Ramos (cell line): ENCODE data around the gene RADIL.

Experiments
- in situ Hi-C: fragments of 300-500 bp; cut with MboI; formaldehyde crosslinking; loops from one replicate; pipeline ENCODE4 v1.14.3; 2022; ENCODE audit warnings: low sequenced_read_pairs; ENCODE audit not compliant: unreplicated experiment

RADIL gene

DNA sequence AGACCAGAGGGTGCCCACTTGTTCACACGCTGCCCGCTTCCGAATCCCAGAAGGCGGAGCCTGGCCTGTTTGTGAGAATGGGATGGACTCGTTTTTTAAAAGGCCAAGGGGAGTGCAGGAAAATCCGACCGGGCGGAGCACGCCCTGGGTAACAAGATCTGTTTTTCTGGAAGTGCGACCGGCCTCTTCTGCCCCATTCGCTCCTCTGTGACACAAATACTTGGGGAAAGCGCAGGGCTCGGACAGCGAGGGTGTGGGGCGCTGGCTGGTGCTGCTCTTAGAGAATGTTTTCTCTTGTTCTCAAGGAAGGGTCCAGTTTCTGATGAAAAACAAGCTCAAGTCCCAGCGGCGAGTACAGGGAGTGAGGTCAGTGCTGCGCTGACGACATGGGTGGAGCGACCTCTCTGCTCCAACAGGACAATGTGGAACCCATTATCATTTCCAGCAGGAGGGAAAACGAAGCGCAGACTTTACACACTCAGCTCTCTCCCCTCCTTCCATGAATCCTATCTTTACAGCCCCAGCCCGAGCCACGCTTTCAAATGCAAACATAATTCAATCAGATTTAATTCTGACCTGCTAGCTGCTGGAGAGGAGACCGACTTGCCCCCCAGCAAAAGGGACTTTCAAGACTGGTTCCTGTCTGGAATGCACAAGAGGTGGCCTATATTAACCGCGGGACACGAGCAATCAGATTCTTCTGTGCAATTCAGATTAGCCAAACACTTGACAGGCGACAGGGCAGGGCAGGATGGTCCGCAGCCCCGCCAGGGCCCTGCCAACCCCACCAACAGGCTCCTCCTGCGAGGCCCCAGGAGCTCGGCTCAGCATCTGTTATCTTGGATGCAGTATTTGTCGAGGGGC, 1.1 kb downstream of the RADIL start:
- in situ Hi-C loops: no loop called here

DNA sequence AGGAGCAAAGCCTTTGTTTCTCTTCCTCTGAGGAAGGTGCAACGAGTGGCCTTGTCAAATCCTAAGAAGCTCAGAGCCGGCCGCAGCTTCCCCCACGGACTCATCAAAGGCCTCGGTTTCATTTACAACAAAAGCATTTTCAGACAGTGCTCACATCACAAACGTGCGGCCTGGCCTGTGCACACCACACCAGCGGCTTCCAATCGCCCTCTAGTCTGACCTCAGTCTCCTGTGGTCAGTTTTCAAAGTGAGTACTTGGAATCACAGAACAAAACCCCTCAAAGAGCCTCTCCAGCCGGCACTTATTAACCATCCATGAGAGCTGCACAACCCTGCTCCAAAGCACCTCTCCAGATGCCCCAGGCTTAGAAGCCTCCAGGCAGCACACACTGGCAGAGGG, 3.3 kb downstream of the RADIL start:
- in situ Hi-C loops: no loop called here

DNA sequence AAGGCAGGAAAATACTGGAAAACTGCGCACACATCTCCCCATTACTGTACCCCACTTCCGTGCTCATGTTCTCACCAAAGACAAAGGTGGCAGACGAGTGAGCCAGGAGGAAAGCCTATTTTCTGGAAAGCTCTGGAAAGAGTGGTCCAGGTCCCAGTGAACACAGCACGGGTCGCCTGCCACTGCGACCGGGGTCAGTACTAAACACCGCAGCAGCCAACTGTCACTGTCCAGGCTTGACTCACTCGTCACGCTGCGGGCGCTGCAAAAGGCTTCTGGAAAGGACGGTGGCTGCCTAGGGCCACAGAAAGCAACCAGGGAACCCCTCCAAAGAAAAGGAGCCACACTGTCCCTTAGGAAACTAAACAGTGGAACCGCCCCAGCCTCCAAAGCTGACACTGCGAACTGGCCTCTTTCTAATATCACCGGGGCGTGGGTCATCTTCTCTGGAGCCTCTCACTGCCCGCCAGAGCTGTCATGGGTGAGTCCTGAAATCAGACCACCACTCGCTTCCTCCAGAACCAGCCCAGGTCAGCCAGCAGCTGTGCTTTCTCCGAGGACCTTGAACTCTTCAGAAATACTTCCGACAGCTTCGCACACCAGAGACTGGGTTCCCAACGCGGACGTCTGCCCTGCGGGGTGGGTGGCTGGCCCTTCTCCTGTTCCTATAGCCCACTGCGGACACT, 4.0 kb downstream of the RADIL start:
- in situ Hi-C loops: no loop called here

DNA sequence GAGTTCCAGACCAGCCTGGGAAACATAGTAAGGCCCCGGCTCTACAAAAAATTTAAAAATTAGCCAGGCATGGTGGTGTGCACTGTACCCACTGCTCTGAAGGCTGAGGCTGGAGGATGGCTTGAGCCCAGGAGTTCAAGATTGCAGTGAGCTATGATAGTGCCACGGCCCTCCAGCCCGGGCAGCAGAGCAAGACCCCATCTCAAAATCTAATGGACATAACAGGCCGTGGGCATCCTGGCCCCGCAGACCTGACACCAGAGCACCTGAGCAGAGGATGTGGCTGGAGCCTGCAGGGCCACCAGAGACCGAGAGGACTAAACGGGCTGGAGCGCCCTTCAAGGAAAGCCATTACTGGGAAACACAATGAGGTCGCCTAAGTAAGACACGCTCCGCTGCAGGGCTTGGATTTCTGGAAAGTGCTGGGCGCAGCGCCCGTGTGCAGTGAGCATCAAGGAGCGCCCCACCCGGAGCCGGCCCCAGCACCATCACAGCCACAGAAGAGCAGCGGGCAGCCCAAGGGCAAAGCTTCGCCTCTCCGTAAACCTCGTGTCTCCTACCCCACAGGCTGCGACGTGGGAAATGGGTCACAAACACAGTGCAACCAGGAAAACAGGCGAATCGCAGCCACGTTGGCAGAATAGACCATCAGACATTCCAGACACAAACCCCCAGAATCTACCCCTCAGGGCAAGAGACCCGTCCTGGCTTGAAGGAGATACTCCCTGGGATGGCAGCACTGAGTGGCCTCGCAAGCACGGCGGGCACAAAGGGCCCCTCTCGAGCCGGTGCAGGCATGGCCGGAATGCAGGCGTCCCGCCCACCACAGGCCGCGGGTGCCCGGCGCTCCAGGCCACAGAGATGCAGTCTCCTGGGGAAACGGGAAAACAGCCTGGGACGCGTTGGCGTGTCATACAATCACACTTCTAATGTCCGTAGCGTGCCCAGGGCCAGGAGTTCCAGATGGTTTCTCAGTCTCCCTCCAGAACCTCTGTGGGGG, 4.9 kb downstream of the RADIL start:
- in situ Hi-C loops: no loop called here

DNA sequence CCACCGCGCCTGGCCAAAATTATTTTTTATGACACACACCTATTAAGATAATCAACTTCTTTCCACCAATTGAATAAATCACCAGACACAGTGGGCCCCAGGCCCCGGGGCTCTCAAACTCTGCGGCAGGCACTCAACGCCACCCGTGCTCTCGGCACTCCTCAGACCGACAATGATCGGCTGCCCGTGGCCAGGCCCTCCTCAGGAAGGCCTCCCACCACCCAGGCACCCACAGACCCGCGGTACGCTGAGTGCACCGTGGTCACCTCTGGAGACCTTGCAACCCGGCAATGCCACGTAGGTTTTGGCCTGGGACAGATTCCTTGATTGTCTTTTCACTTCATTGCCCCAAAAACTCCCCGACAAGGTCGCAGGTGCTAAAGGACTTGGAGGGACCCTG, 6.9 kb downstream of the RADIL start:
- in situ Hi-C loops: no loop called here

DNA sequence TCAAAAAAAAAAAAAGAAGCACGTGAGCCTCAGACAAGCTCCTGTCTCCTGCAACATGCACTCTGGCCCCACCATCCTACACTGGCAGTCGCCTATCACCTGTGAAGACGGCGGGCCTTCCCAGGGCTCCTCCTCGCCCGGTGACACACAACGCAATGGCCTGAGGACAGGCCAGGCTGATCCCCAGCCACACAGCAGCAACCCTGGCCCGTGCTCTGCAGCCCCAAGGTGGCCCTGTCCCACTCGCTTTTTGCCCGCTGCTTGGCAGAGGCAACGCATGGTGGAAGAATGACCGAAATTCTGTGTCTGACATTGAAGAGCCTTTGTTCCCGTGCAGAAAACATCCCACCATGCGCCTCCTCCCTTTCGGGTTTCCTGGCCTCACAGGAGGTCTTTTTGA, 8.1 kb downstream of the RADIL start:
- in situ Hi-C loops: no loop called here

DNA sequence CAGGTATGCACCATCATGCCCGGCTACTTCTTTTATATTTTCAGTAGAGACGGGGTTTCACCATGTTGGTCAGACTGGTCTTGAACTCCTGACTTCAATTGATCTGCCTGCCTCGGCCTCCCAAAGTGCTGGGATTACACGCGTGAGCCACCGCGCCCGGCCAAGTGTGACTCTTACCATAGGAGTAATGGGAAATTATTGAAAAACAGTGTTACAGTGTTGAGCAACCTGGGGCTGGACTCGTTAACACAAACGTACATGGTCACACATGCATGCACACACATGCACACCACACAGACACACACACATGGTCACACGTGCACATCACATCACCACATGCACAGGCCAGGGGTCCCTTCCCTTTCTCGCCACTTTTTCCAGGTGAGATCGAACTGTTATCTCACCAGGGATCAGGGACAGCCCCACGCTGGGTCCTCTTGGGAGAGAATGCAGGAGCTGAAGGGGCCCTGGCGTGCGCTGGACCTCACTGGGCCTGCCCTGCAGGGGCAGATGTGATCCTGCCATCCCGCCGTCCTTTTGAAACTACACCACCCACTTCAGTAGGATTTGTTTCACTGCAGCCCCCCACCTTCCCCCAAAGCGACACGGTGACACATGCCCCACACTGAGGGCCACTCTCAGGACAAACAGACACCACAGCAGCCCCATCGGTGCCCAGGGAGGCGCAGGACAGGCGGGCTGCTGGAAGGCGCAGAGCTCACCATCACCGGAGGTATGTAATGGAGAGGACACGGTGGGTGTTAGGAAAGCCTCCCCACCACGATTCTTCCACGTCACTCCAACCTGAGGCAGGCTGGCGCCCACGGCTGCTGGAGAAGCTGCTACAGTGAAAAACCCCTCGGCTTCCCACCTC, 10.2 kb downstream of the RADIL start:
- in situ Hi-C loops: no loop called here

DNA sequence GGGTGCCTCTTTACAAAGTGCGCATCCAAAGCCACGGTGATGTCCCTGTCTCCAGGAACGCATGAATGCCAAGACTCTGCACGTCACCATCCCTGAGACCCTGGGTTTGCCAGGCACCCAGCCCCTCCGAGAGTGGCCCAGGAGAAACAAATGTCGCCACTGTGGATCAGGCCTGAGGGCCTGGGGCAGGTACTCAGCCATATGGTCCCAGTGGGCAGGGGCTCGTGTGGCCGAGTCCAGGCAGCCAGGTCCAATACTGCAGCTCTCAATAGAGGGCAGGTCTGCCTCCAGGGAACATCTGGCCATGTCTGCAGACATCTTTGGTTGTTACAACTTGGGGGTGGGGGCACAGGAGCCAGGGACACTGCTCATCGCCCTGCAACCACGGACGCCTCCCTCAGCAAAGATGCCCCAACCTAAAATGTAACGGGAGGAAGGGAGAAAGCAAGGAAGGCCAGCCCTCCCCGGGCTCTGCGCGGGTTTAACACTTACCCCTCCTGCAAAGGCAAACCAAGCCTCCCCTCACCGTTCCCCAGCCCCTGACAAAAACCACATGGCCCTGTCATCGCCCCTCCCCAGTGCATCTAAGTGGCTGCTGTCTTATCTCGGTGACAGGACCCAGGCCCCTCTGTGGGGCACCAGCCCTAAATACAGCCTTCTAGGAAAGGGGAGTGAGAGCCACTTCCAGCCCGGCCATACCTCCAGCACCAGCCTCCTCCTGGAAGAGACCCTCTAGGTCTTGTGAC, 11.4 kb downstream of the RADIL start:
- in situ Hi-C loops: no loop called here

DNA sequence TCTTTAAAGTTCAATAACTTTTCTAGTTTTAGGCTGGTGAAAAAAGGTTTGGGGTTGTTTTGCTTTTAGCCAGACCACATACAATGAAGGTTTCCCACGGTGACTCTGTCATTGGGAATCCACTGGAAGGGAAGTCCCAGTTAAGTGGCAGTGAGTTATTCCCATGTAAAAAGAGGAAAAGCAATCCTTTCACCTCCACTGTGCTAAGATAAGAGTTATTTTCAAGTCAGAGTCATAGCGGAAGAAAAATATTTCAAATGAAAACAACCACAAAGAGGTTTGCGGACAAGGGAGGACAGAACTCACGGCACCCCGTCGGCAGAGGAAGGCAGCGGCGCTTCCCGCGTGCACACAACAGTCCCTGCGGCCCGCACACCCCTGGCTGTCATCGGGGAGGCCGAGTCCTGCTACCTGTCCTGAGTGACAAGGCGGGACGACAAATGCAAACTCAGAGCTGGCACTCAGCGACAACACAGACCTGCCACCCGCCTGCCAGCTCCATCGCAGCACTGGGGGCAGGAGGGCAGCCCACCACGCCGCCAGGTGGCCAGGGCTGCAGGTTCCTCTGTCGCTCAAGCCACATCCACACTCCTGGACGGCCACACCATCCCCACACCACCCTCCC, 12.3 kb downstream of the RADIL start:
- in situ Hi-C loops: no loop called here

DNA sequence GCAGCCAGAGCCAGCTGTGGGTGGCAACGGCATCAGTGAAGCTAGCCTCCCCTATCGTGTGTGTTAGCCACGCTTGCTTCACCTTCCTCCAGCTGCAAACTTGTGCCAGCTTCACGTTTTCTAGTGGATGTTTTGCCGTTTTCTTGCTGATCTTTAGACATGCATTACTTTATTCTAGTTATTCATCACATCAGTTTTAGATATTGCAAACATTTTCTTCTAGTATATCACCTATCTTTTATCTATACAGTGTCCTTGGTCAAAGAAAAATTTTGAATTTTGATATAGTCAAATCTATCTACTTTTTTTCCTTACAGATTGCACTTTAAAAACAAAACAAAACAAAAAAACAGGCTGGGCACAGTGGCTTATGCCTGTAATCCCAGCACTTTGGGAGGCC, 15.0 kb downstream of the RADIL start:
- in situ Hi-C loops: no loop called here

DNA sequence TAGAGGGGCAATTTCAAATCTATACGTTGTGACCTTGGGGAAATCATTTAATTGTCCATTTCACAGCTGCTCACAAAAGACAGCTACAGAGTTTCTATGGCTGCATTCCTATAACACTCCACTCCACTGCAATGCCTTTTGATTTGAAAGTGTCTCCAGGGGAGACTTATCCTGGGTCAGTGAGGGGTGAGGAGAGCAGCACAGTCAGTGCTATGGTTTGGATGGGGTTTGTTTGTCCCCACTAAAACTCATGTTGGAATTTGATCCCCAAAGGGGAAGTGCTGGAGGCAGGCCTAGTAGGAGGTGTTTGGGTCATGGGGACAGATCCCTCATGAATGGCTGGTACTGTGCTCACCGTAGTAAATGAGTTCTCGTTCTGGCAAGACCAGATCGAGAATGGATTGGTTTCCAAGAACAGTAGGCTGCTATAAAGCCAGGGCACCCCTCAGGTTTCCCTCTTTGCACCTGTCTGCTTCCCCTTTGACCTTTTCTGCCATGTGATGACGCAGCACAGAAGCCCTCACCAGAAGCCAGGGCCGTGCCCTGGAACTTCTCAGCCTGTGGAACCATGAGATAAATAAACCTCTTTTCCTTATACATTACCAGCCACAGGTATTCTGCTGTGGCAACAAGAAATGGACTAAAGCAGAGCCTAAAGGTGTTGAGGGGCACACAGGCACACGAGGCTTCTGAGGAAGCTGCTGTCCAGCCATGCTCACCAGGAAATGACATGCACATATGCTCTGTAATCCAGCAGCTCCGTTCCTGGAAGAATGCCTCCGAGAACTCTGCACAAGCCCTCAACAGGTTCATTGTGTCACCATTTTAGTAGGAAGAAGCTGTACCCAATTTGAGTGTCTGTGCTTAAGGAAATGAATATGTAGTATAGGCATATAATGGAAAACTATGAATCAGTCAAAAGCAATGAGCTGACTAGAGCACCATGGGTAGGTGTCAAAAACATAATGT, 16.7 kb downstream of the RADIL start:
- in situ Hi-C loops: no loop called here

DNA sequence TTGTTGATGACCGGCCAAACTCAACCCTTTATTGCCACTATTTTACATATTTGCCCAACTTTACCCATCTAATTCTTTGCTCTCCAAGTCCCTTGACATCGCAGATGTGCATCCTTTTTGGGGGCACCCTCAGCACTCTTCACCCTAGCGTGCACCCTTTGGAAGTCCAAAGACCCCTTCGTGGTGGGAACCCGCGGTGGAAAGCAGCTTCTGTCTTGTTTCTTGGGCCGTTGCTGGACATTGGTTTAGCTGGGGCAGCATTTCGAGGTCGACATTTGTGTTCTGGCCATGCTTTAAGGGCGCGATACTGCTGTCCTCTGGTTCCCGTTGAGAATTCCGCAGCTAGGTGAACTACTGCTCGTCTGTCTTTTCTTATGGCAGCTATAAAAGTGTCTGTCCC, 21.4 kb downstream of the RADIL start:
- in situ Hi-C loops: no loop called here

DNA sequence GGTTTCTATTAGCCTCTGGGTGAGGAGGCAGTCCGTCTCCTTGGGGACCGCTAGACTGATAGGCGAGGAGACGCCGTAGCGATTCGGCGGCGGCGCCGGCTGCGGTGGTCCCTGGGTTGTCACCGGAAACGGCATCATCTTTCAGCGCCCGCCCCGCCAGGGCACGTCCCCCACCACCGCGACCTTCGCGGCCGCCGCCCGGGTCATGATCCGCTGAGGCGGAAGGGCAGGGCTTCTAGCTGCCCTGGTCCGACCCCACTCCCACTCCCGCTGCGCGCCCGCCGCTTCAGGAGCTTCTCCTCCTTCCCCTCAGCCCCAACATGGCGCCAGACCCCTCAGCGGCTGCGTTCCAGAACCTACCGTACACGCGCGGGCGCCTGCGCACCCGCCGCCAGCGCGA, 21.8 kb downstream of the RADIL start, which contains the start of gene PAPOLB:
TSS of gene PAPOLB (minus strand) at position 358 of the 400 bp plus-strand sequence. CDS start at position 138, 220 bp downstream.
- in situ Hi-C loops: no loop called here

DNA sequence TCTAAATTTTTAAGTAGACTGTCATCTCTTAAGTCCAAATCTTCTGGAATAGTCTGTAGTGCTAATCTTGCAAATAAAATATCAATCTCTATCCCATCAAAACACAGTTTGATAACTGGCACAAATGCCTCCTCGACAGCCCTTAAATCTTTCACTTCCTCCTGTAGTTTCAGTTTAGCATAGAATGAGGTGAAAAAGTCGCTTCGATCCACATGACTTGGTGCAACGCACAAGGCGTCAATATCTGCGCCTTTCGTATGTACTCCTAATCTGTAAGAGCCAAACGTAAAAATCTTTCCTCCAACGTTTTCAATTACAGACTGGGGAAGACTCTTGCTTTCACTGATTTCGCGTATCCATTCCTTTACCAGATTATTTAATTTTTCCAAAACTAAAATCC, 22.3 kb downstream of the RADIL start:
- in situ Hi-C loops: no loop called here

DNA sequence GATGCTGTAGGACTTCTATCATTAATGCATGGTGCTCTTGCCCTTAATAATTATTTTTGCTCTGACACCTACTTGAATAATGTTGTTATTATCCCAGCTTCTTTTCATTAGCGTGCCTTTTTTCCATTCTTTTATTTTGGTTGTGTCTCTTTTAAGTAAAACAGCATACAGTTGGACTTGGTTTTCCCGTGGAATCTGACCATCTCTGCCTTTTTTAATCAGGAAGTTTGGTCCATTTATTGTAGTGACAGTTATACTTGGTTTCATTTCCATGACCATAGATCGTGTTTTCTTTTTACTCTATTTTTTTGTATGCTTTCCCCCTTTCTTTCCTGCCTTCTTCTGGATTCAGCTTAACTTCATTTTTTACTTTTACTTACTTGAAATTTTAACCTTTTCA, 26.3 kb downstream of the RADIL start:
- in situ Hi-C loops: no loop called here

DNA sequence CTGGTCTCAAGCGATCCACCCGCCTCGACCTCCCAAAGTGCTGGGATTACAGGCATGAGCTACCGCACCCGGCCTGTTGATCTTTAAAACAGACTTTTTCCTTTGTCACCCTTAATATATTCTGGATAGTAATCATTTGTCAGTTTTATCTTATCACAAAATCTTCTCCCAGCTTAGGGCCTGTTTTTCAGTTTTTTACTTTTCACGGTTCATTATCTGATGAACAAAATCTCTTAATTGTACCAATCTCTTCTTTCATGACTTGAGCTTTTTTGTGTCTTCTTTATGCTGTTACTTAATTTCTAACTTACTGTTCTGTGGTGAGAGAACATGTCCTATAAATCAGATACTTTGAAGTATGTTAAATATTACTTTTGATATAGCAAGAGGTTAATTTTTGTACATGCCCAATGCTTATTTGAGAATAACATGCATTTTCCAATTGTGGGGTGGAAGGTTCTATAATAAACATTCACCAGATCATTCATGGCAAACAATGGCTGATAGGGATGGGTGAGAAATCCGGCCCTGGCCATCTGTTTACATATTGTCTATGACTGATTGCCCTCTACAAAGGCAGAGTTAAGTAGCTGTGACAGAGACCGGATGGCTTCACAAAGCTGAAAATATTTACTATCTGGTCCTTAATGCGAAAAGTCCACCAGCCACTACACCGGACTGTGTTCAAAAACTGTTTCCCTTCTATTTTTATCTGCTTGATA, 27.0 kb downstream of the RADIL start:
- in situ Hi-C loops: no loop called here

DNA sequence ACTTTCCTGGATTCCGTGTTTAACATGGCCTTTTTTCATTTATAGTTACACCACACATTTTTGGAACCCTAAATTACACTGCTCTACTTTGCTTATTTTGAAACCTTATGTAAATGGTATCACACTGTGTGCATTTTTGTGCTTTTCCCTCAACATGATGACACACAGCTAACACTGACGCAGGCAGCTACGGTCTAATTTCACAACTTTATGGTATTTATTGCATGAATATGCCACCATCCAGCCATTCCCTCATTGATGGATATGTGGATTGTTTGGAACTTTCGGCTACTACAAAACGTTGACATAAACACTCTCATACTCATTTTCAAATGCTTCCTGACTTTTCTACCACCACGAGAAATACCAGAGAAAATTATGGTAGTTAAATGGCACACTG, 28.6 kb downstream of the RADIL start:
- in situ Hi-C loops: no loop called here
